ENCODE results near the gene C16orf95.

DNA sequence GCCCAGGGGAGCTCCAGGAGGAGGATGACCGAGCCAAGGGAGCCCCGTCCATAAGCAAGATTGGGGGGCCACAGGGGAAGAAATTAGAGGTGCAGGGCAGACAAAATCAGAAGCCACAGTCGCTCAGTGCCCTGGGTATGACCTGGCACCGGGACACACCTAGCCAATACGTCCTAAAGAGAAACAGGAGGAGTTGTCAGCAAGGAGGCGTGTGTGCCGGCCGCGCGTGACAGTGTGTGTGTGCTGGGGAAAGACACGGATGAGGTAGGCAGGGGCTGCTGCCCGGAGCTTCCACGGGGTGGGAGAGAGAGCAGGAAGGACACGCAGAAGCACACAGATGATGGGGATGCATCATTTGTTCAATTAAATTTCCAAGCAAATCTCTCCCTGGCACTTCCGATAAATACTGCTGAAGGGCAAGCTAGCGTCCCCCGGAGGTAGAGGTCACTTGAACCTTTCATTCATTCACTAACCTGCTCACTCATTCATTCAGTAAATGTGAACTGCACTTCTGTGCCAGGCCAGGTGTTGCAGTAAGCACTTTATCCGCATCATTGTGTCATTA lies 38.0 kb downstream of the C16orf95 start:
- TF ChIP-seq, protein P1, sequence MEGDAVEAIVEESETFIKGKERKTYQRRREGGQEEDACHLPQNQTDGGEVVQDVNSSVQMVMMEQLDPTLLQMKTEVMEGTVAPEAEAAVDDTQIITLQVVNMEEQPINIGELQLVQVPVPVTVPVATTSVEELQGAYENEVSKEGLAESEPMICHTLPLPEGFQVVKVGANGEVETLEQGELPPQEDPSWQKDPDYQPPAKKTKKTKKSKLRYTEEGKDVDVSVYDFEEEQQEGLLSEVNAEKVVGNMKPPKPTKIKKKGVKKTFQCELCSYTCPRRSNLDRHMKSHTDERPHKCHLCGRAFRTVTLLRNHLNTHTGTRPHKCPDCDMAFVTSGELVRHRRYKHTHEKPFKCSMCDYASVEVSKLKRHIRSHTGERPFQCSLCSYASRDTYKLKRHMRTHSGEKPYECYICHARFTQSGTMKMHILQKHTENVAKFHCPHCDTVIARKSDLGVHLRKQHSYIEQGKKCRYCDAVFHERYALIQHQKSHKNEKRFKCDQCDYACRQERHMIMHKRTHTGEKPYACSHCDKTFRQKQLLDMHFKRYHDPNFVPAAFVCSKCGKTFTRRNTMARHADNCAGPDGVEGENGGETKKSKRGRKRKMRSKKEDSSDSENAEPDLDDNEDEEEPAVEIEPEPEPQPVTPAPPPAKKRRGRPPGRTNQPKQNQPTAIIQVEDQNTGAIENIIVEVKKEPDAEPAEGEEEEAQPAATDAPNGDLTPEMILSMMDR (IDR thresholded peaks at IDR 0.05), result no peak
- TF ChIP-seq EZH2 (IDR thresholded peaks at IDR 0.05; ENCODE audit: borderline replicate concordance, insufficient read depth, low read depth, low read length, poor library complexity, severe bottlenecking), result no peak

Data from B cell (primary cell).